ENCODE results near the gene ALDH1B1.
"Not testable (repeated sequence)": the region's sequence is repeated elsewhere in the genome, so short reads cannot be mapped to it uniquely, and the experiment has no call there.

Gene ALDH1B1

DNA sequence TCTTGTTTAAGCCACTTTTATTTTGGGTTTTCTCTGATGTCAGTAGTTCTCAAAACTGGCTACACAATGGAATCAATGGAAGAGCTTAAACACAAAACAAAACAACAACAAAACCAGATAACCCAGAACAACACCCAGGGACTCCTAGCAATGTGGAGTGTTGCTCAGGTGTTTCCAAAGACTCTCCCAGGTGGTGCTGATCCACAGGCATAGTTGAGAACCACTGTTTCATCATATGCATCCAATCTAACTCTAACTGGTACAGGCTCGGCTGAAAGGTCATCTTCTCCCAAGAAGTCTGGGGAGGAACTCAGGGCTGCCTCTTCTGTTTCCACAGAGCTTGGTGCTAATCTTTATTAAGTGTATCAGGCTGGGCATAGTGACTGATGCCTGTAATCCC lies 5.4 kb upstream of the ALDH1B1 start:
- DNase-seq (ENCODE audit: low read depth, low spot score), result no peak

DNA sequence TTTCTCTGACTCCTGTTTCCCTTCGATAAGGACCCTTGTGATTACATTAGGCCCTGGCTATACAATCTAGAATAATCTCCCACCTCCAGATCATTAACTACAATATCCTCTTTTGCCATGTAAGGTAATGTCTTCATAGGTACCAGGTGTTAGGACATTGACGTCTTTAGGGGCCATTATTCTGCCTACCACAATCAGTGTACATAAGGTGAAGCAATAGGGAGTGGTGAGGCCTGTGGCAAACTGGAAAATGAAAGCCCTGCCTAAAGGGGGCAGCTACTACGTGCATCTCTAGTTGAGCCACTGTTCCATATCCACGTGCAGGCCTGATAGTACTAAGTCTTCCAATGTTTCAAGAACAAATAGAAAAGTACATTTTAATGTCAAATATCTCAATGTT lies 4.8 kb upstream of the ALDH1B1 start:
- no peak for DNase-seq (ENCODE audit: low read depth, low spot score)

DNA sequence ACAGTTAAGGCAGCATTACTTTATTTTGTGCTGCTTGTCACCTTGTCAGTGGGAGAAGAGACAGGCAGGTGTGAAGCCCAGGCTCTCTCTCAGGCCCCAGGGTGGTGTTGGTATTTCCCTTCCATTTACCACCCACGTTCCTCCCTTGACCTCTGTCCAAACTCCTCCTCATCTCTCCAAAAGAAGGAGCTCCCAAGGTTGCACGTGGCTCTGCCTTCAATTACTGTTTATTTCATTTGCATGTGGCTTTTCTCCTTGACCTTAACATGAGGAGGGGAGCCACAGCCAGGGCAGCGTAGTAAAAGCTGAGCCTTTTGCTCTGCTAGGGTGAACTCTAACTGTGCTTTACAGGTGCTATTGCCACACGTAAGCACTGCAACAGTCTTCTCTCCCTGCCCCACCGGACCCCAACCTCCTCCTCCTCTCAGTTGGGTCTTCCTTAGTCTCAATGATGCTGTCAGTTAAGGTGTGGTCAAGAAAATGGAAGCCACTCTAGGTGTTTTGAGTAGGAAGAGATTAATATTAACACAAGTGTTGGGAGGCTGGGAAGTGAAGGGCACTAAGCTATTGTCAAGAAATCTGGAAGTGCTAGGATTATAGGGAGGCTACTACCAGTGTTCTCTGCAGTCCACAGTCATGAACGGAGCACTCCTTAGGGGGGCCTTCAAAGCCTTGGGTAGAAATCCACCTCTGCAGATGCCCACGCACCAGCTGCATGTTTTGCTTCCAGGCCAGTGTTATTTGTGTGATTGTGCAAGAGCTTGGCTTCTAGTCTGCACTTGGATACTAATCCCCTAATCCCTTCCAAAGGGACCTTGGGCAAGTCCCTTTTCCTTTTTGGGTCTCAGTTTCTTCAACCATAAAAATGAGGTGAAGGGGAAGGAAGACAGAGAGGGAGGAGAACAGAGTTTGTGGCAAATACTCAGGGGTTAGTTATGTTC lies 3.9 kb upstream of the ALDH1B1 start:
- DNase-seq (ENCODE audit: low read depth, low spot score), result no peak

DNA sequence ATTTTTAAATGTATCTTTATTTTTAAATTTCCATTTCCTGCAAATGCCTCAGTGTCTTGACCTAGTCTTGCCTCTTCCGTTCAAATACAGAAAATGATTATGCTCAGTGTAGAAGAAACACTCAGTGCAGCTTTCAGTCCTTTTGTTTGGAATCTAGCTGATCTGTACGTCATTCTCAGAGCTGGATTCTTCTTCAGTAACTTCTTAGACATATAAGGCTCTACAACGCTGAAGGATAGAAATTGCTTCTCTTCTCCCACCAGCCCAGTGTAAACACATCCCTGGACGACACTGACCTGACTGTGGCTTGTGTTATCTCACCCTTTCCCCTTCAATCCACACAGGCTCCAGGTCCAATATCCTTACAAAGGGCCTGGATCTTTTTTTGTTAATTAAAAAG lies 3.2 kb upstream of the ALDH1B1 start:
- DNase-seq (ENCODE audit: low read depth, low spot score), result no peak

DNA sequence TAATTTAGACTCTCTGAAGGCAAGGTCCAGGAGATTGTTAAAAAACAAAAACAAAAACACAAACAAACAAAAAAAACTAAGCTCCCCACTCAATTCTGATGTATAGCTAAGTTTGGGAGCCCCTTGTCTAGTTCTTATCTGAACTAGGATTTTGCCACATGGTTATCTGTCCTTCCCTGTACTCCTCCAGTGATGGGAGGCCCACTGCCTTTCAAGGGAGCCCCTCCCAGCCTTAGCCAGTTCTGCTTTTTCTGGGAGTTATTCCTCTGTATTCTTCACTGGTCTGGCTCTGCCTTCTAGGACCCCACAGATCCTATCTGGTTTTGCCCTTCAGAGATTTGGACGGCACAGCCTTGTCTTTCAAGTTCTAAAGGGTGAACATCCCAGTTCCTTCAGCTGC lies 2.1 kb upstream of the ALDH1B1 start:
- DNase-seq (ENCODE audit: low read depth, low spot score), result no peak

DNA sequence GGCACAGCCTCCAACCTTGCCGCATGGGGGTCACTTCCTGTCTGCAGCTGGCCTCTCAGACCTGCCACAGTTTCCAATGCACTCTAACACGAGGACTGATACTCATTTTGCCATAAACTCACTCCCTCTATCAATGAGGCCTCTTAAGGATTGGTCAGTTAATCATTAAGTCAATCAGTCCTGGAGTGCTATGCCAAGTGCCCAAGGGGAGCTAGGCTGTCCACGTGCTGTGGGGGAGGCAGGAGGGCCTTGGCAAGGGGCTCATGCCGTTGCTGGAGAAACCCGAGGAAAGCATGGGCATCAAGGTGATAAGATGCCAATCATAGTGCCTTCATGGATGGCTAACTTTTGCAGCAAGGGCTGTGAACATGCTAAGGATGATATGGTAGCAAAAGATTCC lies 1.7 kb upstream of the ALDH1B1 start:
- DNase-seq (ENCODE audit: low read depth, low spot score), result no peak

DNA sequence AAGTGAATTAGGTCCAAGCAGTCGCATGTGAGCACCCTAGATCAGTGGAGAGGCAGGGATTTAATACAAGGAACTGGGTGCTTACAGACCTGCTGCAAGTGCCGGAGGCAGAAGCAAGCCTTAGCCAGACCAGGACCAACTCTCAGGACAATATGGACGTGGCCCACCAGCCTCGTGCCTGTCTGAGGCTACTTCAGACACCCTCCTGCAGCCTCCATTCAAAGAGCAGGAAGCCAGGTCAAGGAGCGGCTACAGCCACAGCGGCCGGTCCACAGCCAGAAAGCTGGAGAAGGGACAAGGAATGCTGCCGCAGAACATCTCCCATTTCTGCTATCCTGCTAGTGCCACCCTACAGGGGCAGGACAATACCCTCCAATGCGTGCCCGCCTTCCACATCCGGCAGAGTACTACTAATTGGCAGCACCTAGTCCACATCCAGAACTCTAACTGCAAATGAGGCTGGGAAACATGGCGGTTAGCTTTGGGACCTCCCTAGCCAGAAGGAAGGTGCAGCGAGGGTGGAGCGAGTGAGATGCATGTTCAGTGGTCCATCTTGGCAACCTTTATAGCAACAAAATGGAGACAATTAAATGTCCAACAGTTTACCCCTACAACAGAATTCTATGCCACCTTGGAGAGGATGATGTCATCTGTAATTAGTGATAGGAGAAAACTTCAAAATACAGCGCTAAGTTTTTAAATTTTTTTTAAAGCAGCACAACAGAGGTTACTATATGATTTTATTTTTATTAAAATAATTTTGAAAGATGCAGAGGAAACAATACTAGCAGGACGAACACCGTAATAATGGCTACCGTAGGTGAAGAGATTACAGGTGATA lies 1.0 kb upstream of the ALDH1B1 start:
- no peak for DNase-seq (ENCODE audit: low read depth, low spot score)

DNA sequence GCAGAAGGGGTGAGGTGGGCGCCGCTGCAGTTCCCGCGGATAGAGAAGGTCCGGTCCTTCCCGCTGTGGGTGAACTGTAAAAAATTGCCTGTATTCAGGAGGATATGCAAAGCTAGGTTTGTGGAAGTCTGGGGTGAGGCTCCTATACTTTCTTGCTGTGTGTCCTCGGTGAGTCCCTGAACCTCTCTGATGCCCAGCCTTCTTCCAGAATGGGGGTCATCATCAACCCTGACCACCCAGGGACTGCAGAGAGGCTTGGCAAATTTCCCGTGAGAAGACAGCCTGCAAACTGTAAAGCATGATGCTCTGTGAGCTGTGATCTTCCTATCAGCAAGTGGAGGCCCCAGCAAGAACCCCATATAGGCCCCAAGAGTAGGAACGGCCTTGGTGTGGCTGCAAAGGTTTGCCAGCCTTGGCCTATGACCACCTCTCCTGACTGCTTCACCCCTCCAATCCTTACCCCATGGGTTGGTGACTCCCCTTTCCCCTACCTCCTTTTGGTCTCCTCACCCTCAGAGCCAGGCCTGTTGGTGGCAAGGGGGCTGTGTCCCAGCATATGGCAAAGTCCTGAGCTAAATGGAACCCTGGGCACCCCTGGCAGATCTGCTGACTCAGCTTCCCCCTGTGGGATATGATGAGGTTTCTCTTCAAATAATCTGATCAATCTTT lies 760 bp downstream of the ALDH1B1 start:
- no peak for DNase-seq (ENCODE audit: low read depth, low spot score)

DNA sequence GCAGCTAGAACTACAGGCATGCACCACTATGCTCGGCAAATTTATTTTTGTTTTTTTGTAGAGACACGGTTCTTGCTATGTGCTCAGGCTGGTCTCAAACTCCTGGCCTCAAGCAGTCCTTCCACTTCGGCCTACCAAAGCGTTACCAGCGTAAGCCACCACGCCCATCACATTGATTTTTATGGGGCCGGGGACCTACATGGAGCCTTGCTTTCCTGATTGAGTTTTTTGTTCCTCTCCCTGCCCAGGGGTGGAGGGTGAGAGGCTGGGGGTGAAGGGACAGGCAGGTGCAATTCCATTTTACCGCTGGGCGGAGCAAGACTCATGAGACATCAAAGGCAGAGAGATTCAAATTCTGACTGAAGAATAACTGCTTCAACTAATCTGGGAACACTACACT lies 1.9 kb downstream of the ALDH1B1 start:
- no peak for DNase-seq (ENCODE audit: low read depth, low spot score)

DNA sequence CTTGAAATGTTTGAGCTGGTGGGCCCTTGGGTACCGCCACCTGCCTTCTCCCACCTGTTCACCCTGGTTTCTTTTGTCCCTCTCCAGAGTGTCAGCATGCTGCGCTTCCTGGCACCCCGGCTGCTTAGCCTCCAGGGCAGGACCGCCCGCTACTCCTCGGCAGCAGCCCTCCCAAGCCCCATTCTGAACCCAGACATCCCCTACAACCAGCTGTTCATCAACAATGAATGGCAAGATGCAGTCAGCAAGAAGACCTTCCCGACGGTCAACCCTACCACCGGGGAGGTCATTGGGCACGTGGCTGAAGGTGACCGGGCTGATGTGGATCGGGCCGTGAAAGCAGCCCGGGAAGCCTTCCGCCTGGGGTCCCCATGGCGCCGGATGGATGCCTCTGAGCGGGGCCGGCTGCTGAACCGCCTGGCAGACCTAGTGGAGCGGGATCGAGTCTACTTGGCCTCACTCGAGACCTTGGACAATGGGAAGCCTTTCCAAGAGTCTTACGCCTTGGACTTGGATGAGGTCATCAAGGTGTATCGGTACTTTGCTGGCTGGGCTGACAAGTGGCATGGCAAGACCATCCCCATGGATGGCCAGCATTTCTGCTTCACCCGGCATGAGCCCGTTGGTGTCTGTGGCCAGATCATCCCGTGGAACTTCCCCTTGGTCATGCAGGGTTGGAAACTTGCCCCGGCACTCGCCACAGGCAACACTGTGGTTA lies 3.3 kb downstream of the ALDH1B1 start:
- DNase-seq (ENCODE audit: low read depth, low spot score), result no peak

DNA sequence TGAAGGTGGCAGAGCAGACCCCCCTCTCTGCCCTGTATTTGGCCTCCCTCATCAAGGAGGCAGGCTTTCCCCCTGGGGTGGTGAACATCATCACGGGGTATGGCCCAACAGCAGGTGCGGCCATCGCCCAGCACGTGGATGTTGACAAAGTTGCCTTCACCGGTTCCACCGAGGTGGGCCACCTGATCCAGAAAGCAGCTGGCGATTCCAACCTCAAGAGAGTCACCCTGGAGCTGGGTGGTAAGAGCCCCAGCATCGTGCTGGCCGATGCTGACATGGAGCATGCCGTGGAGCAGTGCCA lies 3.8 kb downstream of the ALDH1B1 start:
- no peak for DNase-seq (ENCODE audit: low read depth, low spot score)

DNA sequence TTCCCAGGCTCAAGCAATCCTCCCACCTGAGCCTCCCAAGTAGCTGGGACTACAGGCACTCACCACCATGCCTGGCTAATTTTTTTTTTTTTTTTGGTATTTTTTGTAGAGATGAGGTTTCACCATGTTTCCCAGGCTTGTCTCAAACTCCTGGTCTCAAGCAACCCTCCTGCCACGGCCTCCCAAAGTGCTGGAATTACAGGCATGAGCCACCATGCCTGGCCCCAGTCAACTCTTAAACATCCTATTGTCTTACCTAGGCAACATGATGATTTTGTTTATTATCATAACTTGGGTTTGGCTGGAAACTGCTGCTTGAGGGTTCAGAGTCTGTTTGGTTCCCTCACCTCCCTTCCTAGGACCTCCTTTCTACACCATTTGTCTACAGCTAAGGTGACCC lies 6.7 kb downstream of the ALDH1B1 start:
- not testable (repeated sequence) for DNase-seq (ENCODE audit: low read depth, low spot score)

DNA sequence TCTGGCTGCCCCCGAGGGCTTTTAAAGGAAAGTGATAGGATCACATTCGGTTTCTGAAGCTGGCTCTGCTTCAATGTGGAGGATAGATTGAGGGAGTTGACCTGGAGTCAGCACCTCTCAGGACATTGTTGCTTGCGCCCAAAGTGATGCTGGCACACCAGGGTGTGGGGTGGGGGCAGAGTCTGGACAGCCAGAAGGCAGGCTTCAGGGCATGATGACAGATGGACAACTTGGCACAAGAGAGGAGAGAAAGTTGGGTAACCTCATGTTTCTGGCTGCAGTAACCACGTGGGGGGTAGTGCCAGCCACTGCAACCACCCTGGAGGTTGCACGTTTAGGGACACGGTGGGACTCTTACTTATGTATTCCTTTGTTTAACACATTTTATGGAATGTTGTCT lies 9.5 kb downstream of the ALDH1B1 start:
- DNase-seq (ENCODE audit: low read depth, low spot score), result no peak

DNA sequence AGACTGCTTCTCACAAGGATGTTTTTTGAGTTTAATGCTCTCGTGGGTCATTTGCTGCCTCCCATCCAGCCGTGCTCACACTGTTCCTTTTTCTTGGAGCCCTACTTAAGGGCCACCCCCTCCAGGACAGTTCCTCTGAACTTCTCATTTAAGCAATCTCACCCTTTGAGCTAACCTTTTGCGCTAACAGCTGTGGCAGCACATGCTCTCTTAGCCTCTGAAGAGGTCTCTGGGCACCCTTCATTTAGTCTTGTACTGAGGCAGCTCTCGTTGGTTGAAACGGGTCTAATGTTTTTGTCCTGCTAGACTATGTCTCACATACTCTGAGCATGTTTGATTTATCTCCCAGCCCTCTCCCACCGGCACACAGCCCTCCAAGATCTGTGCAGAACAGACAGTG lies 11.8 kb downstream of the ALDH1B1 start:
- DNase-seq (ENCODE audit: low read depth, low spot score), result no peak

DNA sequence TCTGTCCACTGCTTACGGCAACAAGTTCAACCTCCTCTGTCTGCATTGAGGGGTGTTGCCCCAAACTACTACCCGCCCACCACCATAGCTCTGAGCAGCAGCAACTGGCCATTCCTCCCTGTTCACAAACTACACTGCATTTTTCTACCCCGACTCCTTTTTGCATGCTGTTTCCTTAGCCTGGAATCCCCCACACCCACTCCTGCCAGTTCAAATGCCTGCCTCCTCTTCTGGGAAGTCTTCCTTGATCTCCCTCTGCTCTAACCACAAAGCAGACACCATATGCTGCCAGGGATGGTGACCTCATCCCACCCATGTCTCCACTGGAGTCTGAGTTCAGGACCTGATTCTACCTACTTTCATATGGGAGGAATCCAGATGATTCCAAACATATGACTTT lies 13.3 kb downstream of the ALDH1B1 start:
- DNase-seq (ENCODE audit: low read depth, low spot score), result no peak

DNA sequence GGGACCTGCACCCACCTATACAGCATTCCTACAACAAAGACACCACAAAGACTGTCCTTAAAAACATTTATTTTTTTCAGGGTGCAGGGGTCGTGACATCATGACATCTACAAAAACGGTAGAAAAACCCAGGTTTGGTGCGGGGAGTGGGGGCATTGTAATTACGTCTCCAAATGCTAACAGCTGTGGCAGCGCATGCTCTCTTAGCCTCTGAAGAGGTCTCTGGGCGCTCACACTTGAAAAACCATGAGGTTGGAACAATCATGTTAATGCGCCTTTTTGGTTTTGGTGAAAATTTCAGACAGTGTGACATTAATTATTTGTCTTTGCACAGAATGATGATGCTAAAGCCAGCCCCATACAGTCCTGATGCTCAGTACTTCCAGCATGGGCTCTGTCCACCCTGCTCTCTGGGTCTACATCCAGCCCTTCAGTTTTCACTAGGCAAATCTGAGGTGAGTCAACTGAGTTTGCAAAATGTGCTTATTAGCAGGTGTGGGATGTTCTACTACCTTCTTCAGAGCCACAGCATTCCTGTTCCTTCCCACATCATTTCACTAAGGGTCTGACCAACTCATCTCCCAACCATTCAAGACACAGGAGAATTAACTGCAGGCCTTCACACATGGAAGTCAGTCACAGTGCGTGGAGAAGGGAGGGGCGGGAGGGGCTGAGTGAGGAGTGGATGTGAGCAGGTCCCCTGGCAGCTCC lies 14.1 kb downstream of the ALDH1B1 start:
- no peak for DNase-seq (ENCODE audit: low read depth, low spot score)

DNA sequence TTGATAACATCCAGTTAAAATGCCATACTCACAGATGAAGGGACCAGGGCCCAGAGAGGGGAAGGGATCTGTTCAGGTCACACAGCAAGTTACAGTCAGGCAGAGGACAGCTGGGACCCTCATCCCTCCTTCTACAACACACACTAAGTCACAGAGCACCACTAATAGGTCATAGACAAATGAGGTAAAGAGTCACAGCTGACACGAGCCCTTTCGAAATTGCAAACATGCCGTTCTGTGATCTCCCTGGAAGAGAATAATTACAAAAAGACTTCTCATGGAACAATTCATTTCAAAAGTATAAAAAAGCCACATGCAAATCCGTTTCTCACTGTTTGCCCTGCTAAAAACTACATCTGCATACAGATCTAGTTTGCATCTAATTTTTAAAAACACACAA lies 16.2 kb downstream of the ALDH1B1 start:
- no peak for DNase-seq (ENCODE audit: low read depth, low spot score)

DNA sequence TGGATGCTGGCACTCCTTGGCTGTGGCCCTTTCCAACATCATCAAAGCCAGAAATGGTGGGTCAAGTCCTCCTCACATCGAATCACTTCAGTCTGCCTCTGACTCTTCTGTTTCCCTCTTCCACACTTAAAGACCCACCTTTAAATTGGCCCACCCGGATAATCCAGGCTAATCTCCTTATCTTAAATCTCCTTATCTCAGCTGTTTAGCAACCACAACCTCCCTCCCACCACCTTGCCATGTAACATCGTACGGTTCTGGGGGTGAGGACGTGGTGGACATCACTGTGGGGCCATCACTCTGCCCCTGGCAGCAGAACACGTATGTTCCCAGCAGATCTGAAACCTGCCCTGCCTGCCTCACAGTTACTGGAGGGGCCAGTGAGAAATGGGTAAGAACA lies 20.2 kb downstream of the ALDH1B1 start:
- DNase-seq (ENCODE audit: low read depth, low spot score), result no peak

DNA sequence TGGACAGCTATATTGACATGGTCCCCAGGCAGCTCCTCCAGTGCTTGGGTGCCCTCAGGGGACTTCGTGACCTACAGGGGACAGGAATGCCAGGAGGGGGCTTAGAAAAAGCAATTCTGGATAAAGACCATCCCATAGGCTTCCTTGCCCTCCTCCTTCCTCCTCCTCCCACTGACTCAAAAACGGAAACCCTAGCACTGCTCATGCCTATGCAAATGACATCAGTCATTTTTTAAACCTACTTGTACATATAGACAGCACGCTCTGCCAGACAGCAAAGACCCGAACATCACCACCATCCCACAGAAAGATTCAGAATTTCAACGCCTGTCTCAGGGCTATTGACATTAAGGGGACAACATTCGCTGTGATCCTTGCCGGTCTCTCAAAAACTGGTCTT lies 20.8 kb downstream of the ALDH1B1 start:
- no peak for DNase-seq (ENCODE audit: low read depth, low spot score)

DNA sequence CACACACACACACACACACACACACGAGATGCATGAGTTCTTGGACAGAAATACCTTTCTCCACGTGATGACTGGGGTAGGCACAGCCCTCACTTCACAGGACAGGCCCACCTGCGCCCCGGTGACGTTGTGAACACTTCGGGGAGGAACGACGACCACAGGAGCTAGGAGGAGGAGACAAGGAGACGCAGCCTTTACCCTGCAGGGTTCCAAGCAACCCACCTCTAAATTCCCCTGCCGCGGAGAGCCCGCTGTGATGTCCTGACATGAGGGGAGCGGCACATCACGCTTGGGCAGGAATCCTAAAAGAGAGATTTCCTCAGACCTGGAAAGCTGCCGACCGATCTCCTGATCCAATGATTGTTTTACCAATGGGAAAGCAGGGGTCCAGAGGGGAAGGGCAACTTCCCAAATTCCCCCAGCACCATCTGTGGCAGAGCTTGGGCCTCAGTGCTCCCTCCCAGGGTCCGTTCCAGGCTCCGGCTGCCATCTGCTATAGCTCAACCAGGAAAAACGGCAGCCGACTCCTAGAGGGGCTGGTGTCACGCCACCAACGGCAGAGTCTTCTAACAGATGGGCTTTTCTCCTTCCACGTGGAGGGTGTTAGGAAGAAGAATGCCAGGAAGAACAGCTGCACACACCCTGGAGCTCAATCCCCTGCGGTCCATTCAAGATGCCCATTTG lies 21.7 kb downstream of the ALDH1B1 start:
- no peak for DNase-seq (ENCODE audit: low read depth, low spot score)

DNA sequence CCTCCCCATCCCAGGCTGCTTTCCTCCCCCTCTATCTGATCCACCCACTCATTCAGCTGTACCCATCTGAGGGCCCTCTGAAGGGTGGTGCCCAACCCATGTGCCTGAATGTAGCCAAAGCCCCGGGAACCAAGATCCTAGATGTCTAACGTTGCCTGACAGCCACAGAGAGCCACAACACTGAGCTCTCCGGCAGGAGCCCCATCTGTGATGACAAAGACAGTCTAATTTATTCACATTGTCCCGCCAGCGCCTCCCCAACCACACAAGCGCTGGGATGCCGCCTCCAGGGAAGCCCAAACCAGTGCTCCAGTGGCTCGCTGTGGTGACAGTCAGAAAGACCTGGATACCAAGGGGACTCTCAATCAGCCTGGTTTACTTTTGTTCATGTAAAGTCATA lies 23.4 kb downstream of the ALDH1B1 start:
- DNase-seq (ENCODE audit: low read depth, low spot score), result no peak

Measured in iPS DF 19.7 (cell line).